DMS79 treated with DMSO at 0.1 percent for 48 hours (cell line): ENCODE measurements around the gene LHPP.

Source experiments
- DNase-seq: peaks from one replicate; lab custom pipeline; 2025; lab: John Stamatoyannopoulos, UW

LHPP gene

GRCh38 chr10:124496620-124497019 is 35.0 kb downstream of the LHPP start:
- no peak for DNase-seq

- DNase-seq = no peak
Measured at GRCh38 chr10:124497196-124497881, 35.7 kb downstream of the LHPP start.

GRCh38 chr10:124498056-124498455 is 36.4 kb downstream of the LHPP start:
- DNase-seq = no peak

- no peak for DNase-seq
Measured at GRCh38 chr10:124500757-124501156, 39.1 kb downstream of the LHPP start.

GRCh38 chr10:124504711-124505110 is 43.1 kb downstream of the LHPP start:
- no peak for DNase-seq

GRCh38 chr10:124505279-124505678 is 43.7 kb downstream of the LHPP start:
- no peak for DNase-seq

- DNase-seq = no peak
Measured at GRCh38 chr10:124508070-124508667, 46.5 kb downstream of the LHPP start.

GRCh38 chr10:124508907-124509454 is 47.4 kb downstream of the LHPP start:
- DNase-seq = no peak

- DNase-seq = no peak
Measured at GRCh38 chr10:124509880-124510632, 48.4 kb downstream of the LHPP start.

- DNase-seq = no peak
Measured at GRCh38 chr10:124510759-124511158, 49.1 kb downstream of the LHPP start.

- no peak for DNase-seq
Measured at GRCh38 chr10:124511205-124512039, 49.8 kb downstream of the LHPP start.

GRCh38 chr10:124512040-124512428 is 50.4 kb downstream of the LHPP start:
- DNase-seq = no peak

GRCh38 chr10:124512600-124512999 is 51.0 kb downstream of the LHPP start:
- no peak for DNase-seq

GRCh38 chr10:124515244-124515970 is 53.8 kb downstream of the LHPP start:
- no peak for DNase-seq

GRCh38 chr10:124516181-124516580 is 54.6 kb downstream of the LHPP start:
- no peak for DNase-seq

- no peak for DNase-seq
Measured at GRCh38 chr10:124516746-124517397, 55.2 kb downstream of the LHPP start.

GRCh38 chr10:124517461-124517860 is 55.8 kb downstream of the LHPP start:
- no peak for DNase-seq

GRCh38 chr10:124517931-124518330 is 56.3 kb downstream of the LHPP start:
- no peak for DNase-seq

- no peak for DNase-seq
Measured at GRCh38 chr10:124518366-124518765, 56.7 kb downstream of the LHPP start.

- no peak for DNase-seq
Measured at GRCh38 chr10:124520558-124521428, 59.2 kb downstream of the LHPP start.
